ENCODE measurements around the gene CRACR2A.

GRCh38 chr12:3598896-3599860 is 153.7 kb downstream of the CRACR2A start:
- TF ChIP-seq CTCF (CRISPR knock-in tag; IDR thresholded peaks at IDR 0.05) (no peak), CEBPZ (IDR thresholded peaks at IDR 0.05; ENCODE audit: low read length) (no peak), EP300 (IDR thresholded peaks at IDR 0.05; ENCODE audit: low read depth in 2 of 2, low read length in 2 of 2) (no peak), EP300 (CRISPR knock-in tag; IDR thresholded peaks at IDR 0.05; ENCODE audit: borderline replicate concordance) (no peak), EZH2 (conservative IDR thresholded peaks at IDR 0.05; ENCODE audit: low read depth, low read length) (no peak), MAFK (conservative IDR thresholded peaks at IDR 0.05 in 1 of 2, IDR thresholded peaks at IDR 0.05 in 1 of 2; ENCODE audit: low read length in 2 of 2) (no peak), ZZZ3 (CRISPR knock-in tag; IDR thresholded peaks at IDR 0.05; ENCODE audit: borderline replicate concordance) (no peak), HDAC6 (IDR thresholded peaks at IDR 0.05; ENCODE audit: low read depth, low read length) (no peak), TAF1 (CRISPR knock-in tag; IDR thresholded peaks at IDR 0.05) (no peak), JUN (CRISPR knock-in tag; IDR thresholded peaks at IDR 0.05) (no peak), PLSCR1 (CRISPR knock-in tag; IDR thresholded peaks at IDR 0.05; ENCODE audit: borderline replicate concordance) (no peak), ZNF362 (CRISPR knock-in tag; IDR thresholded peaks at IDR 0.05; ENCODE audit: borderline replicate concordance) (no peak), NONO (IDR thresholded peaks at IDR 0.05) (no peak), NONO (CRISPR knock-in tag; conservative IDR thresholded peaks at IDR 0.05) (no peak)

Data from HepG2 (cell line).